NCI-H2171 treated with DMSO at 0.1 percent for 48 hours (cell line): ENCODE results near the gene PGGHG.
"Not testable (repeated sequence)": the region's sequence is repeated elsewhere in the genome, so short reads cannot be mapped to it uniquely, and the experiment has no call there.

Experiments used
- DNase-seq: peaks from one replicate; lab custom pipeline; 2025; lab: John Stamatoyannopoulos, UW

PGGHG gene

DNA sequence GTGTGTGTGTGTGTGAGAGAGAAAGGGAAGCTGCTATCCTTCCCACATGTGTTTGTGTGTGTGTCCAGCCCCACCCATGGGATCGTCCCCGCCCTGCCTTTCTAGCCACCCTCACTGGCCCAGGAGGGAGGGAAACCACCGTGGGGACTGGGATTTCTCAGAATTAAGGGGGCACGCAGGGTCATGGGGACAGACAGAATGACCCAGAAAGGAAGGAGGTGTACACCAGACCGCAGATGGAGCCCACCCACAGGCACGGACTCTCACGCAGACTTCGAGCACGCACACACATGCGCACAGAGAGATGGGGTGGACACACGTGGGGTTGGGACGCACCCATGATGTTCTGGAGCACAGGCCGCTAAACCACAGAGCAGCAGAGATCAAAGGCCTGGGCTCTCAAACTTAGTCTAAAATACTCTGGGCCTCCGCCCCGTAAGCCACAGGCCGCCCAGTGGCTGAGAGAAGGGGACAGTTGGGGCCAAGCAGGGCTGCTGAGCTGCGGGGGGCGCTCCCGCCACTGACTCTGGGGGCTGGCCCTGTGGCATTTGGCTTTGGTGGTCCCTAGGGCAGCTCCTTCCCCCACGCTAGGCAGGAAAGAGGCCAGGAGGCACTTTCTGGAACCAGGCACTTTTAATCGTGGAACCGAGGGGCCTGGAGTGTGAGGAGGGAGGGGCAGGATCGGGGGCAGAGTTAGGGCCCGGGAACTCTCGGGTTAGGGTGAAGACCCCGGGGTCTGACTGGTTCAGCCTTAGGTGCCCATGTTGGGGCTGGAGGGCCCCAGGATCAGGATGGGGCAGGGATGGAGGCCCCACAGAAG, 8.9 kb downstream of the PGGHG start:
- no peak for DNase-seq

DNA sequence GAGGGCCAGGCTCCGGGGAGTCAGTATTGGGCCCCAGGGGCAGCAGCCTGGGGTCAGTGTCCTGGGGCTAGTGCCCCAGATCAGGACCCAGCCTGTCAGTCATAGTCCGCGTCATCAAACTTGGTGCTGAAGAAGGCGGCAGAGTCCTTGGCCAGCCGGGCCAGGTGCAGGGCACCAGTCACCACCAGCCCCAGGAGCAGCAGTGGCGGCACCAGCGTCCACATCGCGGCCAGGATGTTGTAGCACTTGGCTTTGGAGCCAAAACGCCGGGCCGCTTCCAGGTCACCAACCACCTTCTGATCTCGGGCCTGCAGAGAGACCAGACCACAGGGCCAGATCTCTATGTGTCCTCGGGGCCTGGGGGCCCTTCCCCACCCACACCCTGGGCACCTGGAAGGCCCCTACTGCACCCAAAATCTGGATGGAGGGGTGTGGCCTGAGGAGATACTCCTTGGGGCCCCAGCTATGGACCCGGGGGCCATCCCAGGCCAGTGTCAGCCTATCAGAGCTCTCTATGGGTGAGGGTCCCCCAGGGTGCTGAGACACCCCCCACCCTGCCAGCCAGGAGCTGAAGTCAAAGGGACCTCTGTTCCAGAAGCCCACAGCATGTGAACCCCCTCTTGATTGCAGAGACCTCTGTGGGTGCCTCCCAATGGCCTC, 9.6 kb downstream of the PGGHG start:
- no peak for DNase-seq

- no peak for DNase-seq
These were observed 10.4 kb downstream of the PGGHG start, which contains the start of gene IFITM5 for GRCh38 chr11:299081-299891. Gene IFITM5, minus strand, starts transcription at chr11:299526. Its CDS starts 36 bp downstream, at chr11:299490.

GRCh38 chr11:299951-300735, 11.2 kb downstream of the PGGHG start:
- DNase-seq: no peak

DNA sequence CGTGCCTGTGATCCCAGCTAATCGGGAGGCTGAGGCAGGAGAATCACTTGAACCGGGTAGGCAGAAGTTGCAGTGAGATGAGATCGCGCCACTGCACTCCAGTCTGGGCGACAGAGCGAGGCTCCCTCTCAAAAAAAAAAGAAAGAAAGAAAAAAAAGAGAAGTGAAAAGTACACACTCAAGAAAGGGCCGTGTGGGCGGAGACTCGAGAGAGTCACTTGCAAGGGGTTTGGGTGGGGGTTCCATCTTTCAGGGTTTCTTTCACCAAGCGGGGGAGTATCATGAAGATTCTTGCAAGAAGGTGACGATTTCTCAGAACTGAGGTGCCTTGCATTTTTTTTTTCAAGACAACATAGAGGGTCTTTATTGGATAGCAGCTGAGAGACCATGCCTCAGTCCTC, 14.4 kb downstream of the PGGHG start:
- no peak for DNase-seq

- DNase-seq: no peak
These were observed 15.2 kb downstream of the PGGHG start for GRCh38 chr11:304061-304506.

DNA sequence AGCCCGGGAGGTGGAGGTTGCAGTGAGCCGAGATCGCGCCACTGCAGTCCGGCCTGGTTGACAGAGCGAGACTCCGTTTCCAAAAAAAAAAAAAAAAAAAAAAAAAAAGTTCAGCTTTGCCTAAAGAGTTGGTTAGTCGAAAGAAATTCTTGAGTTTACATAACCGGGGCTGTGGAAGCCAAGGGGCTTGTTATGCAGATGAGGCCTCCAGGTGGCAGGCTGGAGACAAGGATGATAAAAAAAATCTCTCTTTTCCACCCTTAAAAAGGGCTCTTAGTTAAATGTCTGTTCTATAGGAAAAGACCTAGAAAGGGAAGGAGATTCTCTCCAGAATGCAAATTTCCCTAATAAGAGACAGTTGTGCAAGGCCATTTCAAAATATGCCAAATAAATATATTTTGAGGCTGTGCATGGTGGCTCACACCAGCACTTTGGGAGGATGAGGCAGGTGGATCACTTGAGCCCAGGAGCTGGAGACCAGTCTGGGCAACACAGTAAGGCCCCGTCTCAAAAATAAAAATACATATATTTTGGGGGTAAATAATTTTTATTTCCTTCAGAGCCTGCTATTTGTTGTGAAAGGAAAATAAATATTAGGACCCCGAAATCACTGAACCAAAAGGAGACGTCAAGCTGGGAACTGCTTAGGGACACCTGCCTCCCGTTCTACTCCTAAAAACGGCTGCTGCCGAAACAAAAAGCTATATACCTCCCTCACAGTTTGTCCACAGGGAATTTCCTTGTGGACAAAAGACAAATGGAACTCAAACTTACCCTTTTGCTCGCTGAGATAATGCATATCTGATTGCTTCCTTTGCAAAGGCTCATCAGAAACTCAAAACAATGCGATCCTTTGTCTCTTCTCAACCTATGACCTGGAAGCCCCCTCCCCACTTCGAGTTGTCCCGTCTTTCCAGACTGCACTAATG, 16.3 kb downstream of the PGGHG start:
- DNase-seq: peak; percentile 4

DNA sequence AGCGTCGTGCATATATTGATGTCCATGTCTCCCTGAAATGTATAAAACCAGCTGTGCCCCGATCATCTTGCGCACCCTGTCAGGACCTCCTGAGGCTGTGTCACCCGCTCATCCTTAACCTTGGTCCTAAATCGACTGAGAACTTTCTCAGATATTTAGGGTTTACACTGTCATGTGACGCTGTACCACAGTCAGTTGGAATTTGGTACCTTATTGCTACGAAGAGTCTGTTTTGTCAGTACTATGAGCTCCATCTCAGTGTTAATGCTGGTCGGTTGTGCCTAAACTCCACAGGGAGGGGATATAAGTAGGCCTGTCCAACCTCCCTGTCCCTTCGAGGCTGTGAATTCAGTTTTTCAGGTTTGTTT, 16.9 kb downstream of the PGGHG start:
- no peak for DNase-seq

- no peak for DNase-seq
These were observed 17.9 kb downstream of the PGGHG start for GRCh38 chr11:306645-307371.

DNA sequence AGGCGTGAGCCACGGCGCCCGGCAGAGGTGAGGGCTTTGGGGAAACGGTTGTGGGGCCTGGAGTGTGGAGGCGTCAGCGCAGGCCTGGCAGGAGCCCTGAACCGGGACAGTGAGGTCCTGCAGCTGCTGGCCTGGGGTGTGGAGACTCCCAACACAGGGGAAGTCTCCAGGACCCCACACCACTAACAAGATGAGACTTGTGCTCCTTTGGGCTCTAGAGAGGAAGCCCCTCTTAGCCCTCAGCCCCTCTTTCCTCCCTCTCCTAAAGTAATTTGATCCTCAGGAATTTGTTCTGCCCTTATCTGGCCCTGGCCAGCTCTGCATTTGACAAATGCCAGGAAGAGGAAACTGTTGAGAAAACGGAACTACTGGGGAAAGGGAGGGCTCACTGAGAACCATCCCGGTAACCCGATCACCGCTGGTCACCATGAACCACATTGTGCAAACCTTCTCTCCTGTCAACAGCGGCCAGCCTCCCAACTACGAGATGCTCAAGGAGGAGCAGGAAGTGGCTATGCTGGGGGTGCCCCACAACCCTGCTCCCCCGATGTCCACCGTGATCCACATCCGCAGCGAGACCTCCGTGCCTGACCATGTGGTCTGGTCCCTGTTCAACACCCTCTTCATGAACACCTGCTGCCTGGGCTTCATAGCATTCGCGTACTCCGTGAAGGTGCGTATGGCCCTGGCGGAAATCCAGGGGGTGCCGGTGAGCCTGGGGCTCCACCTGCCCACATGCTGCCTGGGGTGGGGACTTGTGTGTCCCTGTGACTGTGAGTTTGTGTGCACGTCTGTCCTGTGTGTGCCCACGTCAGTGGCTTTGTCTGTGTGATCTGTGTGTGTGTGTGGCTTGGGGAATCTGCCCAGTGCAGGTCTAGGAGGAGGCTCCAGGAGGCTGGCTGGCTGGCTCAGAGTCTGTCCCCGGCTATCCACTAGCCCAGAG, 19.1 kb downstream of the PGGHG start, which contains the start of gene IFITM2:
IFITM2 (plus strand) TSS at position 51 of the 943 bp plus-strand sequence; CDS start at position 428, 377 bp downstream.
- not testable (repeated sequence) for DNase-seq

DNA sequence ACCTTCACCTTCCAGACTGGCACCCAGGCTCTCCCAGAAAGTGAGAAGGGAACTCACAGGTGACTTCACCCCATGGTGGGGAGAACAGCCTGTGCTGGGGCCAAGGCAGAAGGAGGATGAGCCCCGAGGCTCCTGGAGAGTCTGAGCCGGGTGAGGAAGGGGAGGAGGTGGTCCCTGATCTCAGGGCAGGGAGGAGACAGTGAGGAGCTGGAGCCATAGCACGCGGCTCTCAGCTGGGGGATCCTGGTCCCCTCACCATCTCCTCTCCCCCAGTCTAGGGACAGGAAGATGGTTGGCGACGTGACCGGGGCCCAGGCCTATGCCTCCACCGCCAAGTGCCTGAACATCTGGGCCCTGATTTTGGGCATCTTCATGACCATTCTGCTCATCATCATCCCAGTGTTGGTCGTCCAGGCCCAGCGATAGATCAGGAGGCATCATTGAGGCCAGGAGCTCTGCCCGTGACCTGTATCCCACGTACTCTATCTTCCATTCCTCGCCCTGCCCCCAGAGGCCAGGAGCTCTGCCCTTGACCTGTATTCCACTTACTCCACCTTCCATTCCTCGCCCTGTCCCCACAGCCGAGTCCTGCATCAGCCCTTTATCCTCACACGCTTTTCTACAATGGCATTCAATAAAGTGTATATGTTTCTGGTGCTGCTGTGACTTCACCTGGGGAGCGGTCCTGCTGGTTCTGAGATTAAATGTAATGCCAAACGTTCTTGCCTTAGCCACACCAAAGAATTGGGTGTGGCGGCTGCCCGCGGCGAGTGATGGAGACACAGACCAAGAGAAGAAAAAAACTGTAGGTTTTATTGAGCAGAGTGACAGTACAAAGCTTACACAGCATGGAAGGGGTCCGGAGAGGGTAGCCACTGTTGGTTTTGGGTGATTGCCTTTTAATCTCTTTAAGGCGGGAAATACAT, 20.1 kb downstream of the PGGHG start:
- DNase-seq: not testable (repeated sequence)

DNA sequence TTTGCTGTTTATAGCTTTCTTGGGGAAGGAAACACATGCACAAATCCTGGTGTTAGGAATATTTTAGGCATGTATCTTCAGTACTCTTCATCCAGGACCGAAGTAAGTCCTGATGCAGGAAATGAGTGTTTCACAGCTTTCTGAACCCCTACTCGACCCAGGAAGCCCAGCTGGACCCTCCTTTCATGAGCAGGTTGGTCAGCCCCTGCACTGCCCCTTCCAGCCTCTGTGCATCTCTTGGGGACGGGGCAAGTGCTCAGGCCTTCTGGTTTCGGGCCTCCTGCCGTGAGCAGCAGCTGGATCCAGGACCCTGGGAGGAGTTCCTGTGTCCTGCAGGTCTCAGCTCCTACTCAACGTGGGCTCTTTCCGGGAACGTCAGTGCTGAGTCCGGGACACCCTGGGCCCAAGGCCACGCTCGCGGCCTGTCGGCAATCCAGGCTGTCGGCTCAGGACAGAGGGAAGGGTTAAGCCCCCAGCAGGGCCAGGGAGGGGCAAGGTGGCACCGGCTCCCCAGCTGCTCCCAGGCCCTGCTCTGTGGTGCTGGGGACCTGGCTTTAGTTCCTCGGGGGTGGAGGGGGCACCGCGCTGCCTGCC, 21.1 kb downstream of the PGGHG start:
- DNase-seq: not testable (repeated sequence)

GRCh38 chr11:311013-311748, 22.3 kb downstream of the PGGHG start:
- not testable (repeated sequence) for DNase-seq

- DNase-seq: no peak
These were observed 23.3 kb downstream of the PGGHG start for GRCh38 chr11:312092-312816.

- no peak for DNase-seq
These were observed 24.4 kb downstream of the PGGHG start for GRCh38 chr11:313304-313786.
